Stimulated activated CD4-positive, alpha-beta T cell treated with anti-CD3 and anti-CD28 coated beads, Interleukin-12 subunit alpha, Interleukin-12 subunit beta, amount 100 ng/mL, for 4 hours (primary cell): ENCODE results near the gene FRG2C.
"Not testable (repeated sequence)": the region's sequence is repeated elsewhere in the genome, so short reads cannot be mapped to it uniquely, and the experiment has no call there.

Source experiments
- DNase-seq: peaks from one replicate; pipeline ENCODE4 v3.0.0-alpha.2; 2020

The FRG2C gene

DNA sequence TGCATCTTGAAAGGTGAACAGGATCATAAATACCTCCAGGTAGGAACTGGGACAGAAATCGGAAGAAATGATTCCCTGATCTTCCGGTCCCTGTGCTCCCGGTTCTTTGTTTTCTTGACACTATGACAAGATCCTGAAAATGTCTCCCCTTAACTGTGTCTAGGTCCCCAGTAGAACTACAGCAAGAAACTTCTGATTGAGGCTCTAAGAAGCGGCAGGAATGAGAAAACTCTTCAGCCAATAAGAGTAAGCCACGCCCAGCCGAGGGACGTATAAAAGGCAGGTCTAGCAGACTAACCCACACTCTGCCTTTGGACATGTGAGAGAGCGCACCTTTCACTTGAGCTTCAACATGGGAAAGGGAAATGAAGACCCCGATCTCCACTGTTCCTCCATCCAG is at the start of gene FRG2C:
Gene FRG2C (plus strand): TSS at position 301 of the 400 bp plus-strand sequence. CDS start 52 bp downstream, at position 353.
- not testable (repeated sequence) for DNase-seq

DNA sequence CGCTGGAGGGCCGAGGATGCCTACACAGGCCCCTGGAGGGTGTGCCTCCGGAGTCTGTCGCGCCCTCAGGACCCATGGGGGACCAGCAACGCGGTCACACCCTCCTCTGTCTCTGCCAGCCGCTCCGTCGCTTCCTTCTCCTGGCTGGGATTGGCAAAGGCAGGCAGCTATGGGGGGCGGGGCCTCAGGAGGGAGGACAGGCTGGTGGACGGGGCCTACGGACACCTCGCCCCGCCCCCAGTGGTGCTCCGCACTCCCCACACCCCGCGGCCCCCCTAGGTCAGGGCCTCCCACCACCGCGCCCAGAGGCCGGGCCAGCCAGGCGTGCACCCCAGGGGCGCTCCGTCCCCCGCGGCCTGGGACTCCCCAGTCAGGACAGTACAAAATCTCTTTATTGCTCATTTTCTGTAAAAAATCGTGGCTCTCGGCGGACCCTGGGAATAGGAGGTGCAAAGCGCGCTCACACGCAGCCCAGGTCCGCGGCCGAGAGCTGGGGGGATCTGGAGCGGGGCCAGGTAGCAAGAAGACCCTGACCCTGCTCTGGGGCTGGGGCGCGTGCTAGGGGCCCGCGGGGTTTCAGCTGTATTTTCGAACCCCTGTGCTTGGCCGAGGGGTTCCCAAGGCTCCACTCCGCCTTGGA is 45.3 kb upstream of the FRG2C start:
- DNase-seq, result not testable (repeated sequence)

DNA sequence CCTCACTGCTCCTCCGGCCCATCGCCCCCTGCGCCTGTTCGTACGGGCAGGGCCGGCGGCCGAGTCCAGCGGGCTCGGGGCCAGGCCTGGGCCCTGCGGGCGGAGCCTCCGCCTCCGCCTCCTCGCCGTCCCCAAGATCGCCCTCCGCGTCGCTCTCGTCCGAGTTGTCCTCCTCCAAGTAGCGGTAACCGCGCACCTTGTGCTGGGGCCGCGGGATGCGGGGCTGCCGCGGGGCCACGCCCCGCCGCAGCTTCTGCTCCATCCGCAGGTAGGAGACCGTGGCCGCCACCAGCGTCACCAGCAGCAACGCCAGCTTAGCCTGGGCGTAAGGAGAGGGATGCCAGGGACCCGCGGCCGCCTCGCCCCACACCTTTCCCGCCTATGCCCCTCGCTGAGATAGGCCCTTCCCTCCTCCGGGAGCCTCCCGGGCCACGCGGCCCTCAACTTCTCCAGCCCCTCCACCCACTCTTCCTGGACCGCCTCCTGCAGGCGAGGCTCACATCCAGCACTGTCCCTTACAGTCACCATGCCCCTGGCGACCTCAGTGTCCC is 44.6 kb upstream of the FRG2C start:
- DNase-seq, result not testable (repeated sequence)

DNA sequence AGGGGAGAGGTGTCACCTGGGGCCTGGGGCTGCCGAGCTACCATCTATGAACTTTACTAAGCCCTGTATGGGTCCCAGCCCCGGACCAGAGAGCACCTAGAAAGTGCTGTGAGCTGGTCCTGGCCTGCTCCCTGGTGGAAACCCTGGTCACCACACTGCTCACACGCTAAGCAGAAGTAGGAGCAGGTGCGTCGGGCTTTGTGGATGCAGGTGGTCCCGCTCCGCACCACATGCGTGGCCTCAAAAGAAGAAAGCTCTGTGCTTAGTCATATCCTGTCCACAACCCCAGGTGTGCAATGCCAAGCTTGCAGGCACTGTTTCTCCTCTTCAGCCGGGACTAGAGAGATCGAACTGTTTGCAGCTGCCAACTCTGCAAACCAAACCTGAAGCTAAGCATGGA is 42.4 kb upstream of the FRG2C start:
- DNase-seq, result not testable (repeated sequence)

DNA sequence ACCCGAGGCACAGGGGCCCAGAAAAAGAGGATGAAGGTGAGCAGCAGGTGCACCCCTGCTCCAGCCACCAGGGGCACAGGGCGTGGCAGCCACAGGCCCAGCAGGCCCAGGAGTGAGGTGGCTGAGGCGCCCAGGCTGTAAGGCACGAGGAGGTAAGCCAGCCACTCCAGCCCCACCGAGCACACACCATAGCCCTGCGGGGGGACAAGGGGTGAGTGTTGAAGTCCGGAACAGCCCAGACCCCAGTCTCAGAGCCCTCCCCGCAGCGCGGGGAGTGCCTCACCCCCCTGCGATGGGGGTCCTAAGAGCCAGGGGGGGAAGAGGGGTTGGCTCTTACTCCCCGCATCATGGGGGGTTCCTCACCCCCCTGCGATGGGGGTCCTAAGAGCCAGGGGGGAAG is 40.5 kb upstream of the FRG2C start:
- DNase-seq, result not testable (repeated sequence)

DNA sequence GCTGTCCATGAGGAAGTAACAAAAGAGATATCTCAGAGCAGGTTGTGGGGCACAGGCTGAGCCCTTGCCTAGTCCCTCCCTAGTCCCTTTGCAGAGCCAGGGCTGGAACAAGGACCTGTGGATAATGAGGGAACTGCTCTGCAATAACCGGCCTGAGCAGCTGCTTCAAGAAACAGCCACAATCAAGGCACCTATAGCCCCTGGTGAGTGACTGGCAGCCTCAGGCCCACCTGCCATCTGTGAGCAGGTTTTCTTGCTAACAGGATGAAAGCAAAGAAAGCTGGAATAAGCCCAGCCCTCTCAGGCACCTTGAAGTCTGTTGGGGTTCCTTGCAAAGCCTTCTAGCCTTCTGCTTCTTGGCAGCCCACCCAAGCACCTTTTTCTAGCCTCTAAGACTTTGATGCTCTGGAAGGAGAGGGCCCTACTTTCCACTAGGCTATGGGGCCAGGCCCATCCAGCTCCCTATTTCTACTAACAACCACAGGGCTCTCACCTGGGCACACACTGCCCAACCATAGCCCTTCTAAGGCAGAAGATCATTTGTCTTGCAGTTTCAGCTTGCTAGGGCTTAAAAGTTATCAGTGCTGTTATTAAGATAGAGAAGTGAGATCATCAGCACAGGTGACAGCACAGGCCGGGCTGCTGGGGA is 33.1 kb upstream of the FRG2C start:
- not testable (repeated sequence) for DNase-seq

DNA sequence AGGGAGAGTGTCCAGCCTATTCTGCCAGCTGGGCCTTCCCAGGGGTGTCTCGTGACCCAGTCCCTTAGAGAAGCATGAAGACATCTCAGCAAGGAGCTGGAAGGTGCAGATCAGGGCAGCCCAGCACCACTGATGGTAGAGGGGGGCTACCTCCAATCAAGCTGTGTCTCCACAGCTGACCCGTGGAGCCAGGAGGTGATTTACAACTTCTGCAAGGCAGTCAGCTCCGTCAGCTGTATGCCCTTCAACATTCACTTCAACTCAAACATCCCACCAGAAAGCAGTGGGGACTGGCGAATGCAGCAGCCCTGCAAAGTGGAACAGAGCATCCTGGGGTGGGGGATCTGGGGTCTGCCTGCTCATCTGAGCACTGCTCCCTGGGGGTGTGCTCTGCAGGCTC is 32.6 kb upstream of the FRG2C start:
- no peak for DNase-seq

DNA sequence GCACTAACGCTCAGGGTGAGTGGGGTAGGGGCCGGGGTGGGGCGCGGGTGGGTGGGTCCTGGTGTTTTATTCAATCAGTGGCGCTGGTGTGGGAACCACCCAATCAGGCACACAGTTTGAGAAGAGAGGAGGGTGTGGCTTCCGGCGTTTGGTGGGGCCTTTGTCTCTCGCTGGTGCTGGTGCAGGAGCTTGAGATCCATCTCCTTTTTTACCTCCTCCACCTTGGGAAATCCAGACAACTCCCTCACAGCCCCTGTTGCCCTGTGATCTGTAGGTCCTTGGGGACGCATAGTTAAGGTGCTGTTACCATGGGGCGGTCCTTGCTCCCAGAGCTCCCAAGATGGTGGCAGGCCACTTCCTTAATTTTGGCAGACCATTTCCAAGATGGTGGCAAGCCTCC is 25.2 kb upstream of the FRG2C start:
- not testable (repeated sequence) for DNase-seq

DNA sequence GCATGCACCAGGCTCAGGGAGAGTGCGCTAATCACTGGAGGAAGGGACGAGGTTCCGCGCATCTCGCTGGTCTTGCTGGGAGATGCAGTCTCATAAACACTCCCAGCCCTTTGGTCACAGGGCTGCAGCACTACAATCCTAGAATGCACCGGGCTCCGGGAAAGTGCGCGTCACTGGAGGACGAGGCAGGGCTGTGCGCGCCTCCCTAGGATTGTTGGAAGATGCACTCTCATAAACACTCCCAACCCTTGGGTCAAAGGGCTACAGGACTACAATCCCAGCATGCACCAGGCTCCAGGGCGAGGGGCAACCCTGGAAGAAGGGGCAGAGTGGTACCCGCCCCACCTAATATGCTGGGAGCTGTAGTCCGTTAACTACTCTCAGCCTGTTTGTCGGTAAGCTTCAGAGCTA is 23.0 kb upstream of the FRG2C start:
- DNase-seq, result peak; percentile 18

DNA sequence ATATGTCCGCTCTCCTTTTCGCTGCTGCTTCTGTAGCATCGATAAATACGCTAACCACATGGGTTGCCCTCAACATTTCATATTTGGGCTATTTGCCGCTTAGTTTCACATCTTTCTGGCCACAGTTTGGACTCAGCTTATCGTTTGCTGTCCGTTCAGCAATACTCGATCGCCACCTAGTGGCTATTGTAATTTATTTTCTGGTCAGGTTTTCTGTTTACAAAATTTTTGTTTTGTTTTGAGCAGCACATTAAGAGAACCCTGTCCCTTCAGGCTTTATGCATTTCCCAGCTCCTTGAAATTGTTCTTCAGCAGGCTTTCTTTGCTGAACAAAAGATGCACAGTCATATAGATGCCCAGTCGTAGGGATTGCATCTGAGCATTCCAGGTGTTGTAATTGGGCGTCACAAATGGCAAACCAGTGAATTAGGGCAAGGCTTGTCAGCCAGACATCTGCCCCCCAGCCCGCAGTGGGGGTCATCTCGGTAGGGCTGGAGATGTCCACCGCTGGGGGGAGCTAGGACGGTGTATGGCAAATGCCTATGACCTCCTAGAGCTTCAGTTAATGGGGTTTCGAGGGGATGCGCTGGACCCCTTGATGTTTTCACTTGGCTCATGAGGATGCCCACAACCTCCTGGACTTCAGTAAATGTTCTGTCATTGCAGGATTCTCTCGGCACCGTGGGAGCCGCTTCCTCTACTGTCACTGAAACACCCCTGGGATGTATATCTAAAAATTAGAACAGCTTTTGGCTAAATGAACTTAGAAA is 20.9 kb upstream of the FRG2C start:
- not testable (repeated sequence) for DNase-seq

DNA sequence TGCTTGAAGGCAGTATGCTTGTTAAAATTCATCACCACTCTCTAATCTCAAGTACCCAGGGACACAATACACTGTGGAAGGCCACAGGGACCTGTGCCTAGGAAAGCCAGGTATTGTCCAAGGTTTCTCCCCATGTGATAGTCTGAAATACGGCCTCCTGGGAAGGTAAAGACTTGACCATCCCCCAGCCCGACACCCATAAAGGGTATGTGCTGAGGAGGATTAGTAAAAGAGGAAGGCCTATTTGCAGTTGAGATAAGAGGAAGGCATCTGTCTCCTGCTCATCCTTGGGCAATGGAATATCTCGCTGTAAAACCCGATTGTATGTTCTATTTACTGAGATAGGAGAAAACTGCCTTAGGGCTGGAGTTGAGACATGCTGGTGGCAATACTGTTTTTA is 18.6 kb upstream of the FRG2C start:
- not testable (repeated sequence) for DNase-seq

DNA sequence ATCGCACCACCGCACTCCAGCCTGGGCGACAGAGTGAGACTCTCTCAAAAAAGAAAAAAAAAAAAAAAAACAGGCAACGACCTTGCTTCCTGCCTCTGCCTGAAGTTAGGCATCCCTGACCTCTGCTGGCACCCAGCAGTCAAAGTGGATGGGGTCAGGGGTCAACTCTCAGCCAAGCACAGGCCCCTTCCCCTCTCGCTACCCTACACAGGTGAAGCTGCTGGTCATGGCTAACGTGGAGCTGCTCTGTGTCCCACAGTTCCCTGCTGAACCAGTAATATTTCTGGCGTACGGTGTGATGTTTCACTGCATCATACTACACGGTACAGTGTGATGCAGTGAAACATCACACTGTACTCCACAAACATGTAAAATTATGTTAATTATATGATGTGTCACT is 13.9 kb upstream of the FRG2C start:
- no peak for DNase-seq

DNA sequence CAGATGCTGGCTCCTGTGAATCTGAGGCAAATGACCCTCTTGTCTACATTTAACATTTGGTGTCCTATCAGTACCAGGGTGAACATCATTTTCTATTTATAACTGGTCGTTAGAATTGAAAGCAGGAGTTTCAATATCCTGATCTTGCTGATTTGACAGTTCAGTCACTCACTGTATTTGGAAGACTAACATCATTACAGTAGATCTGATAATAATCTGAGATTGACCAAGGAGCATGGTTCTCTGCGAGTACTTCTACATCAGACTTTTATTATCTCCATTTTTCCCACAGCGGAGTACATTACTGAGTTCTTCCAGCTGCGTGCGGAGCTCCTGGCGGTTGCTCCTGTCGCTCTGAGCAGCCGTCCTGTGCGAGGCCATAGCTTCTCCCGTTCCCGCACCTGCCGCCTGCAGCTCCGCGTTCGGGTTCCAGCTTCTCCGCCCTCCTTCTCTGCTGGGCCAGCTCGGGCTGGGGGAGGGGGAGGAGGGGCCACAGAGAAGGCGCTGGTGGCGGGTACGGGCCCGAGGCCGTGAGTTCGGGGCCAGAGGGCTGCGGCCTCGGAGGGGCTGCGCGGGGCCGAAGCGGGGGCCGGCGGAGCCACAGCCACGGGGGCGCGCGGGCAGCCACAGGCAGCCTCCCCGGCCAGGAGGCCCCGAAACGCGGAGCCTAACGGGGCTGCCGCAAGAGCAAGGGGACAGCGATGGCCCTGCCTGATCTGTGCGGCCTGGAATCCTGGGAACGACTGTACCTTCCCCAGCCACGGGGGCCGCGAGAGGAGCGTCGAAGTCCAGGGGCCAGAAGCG is 8.8 kb upstream of the FRG2C start:
- not testable (repeated sequence) for DNase-seq

DNA sequence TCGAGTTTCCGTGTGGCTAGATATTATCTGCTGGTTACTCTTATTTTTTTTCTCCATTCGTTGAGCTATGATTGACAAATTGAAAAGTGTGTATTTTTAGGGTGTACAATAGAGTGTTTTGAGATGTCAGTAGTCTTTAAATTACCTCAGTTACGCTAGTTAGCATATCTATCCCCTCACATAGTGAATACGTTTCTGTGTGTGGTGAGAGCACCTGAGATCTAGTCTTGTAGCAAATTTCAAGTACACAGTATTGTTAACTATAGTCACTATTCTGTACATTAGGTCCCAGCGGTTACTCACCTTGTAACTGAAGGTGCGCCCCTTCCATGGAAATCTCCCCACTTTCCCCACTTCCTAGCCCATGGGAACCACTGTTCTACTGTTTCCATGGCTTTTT is 8.2 kb upstream of the FRG2C start:
- not testable (repeated sequence) for DNase-seq

DNA sequence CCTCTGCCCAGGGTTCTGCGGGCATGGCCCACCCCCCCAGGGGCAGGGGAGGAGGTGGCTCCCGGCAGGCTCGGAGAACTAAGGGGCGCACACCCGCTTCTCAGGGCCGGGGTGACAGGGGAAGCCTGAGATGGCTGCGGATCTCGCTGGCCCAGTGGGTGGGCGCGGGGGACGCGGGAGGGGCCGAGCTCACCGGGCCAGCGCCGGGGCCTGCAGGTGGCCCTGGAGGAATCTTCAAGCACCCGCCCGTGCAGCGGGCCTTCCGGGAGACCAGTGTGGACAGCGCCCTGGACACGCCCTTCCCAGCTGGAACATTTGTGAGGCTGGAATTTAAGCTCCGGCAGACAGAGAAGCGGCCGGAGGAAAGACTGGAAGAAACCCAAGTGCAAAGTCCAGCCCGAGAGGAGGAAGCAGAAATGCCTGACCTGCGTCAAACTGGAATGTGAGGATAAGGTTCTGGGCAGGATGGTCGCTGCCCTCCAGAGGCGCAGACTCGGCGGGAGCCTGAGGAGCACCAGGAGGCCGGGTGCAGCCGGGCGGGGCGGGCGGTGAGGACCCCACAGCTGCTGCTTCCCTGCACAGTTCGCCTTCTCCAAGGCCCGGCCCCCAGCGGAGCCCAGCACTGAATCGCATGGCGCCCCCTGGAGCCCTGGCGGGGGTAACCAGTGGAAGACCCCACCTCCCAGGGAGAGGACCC is 5.6 kb upstream of the FRG2C start:
- DNase-seq, result not testable (repeated sequence)

DNA sequence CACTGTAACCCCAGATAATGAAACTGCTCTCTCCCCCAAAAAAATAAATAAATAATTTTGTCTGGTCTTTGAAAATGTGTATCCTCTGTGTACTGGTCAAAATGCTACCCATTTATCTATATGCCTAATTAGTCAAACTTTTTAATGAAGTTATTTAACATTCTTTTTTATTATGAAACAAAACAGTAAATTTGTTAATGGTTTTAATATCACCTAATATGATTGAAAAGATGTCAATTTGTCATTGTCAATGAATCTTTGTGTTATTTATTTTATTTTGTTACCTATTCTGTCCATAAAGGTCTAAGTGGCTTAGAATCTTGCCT is 5.1 kb upstream of the FRG2C start:
- DNase-seq, result not testable (repeated sequence)

DNA sequence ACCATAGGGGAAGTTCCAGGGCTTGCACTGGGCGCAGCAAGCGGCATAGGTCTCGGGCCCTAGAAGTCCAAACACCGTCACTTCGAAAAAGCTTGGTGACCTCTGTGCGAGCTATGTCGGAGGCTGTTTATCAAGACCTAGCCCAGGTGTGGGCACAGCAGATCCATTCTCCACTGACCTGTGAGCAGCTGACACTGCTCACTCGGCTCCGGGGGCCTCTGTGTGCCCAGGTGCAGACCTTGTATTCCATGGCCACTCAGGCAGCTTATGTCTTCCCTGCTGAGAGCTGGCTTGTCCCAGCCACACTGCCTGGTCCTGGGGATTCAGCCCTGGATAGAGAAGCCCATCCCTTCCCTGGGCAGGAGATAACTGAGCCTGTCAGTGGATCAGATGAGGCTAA is 1.5 kb downstream of the FRG2C start:
- DNase-seq, result not testable (repeated sequence)

DNA sequence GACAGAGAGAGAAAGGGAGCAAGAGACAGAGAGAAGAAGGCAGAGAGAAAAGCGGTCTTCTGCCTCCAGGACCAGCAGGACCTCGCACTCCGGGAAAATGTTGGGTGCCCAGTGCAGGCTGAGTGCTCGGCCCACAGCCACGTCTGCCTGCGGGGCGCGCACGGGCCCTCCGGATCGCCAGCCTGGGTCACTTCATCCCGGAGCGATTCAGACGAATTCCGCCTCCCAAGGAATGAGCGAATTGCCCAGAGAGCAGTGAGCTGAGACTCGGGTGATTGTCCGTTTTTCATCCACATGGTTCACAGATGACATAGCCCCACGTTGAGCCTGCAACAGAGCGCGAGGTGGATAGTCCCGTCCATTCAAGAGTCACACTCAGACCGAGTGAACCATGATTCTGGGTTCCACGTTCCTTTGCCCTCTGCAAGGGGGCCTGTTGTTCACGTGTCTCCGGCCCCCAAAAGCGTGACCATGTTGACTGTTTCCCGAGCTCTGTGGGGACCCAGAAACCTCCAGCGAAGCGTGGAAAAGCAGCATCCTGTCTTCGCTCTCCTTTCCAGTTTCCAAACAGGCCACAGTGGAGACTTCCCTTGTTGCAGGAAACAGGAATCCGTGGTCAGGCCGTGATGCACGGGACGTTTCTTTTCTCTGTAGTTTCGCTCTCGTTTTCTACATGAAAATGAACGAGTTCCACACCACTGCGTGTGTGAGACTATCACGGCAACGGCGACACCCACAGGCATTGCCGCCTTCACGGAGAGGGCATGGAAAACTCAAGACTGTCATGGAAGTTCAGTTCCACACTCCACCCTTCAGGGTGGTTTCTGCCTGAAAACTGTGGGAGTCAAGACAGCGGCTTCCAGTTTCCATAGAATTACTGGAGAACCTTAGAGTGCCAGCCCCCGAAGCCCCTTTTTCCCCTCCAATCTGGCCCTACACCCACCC is 3.9 kb downstream of the FRG2C start:
- DNase-seq, result not testable (repeated sequence)

DNA sequence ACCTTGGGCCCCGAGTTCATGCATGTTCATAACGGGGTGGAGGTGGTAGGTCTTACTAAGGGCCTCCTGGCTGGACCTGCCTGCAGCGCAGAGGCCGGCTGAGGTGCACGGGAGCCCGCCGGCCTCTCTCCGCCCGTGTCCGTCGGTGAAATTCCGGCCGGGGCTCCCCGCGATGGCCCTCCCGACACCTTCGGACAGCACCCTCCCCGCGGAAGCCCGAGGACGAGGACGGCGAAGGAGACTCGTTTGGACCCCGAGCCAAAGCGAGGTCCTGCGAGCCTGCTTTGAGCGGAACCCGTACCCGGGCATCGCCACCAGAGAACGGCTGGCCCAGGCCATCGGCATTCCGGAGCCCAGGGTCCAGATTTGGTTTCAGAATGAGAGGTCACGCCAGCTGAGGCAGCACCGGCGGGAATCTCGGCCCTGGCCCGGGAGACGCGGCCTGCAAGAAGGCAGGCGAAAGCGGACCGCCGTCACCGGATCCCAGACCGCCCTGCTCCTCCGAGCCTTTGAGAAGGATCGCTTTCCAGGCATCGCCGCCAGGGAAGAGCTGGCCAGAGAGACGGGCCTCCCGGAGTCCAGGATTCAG is 4.7 kb downstream of the FRG2C start:
- peak; percentile 26 for DNase-seq
